IMR-90 (cell line): Measurements from ENCODE around the gene CAP2. TPM values are rescaled to one million over a fixed set of nuclear protein-coding genes. Genes with fewer than 3 reads are reported as not detected.

Experiments used
- ATAC-seq: fragments of 200-7000 bp; cut with Tn5 transposase; 2 replicates; pipeline ENCODE4 v1.9.1; 2020; ENCODE audit warnings: low read depth, mild to moderate bottlenecking, moderate library complexity
- BruUV-seq: library from RNA; stranded (reverse); fragments of 400-500 nt; replicated peaks from 2 replicates; lab custom pipeline; 2021; lab: Mats Ljungman, UMichigan
- CTCF ChIA-PET: fragments of 300-600 bp; formaldehyde crosslinking; extraction: SDS; loops from one replicate; lab custom pipeline; 2021; ENCODE audit warnings: antibody characterized with exemption; lab: Yijun Ruan, JAX
- POLR2A ChIA-PET: fragments of 300-600 bp; sonication (Branson Sonifier 250); formaldehyde crosslinking; loops from one replicate; lab custom pipeline; 2022; ENCODE audit warnings: antibody characterized with exemption; ENCODE audit not compliant: unreplicated experiment; lab: Charles Lee
- DNase-seq: peaks from one replicate; pipeline ENCODE4 v3.0.0; 2013
- H2AFZ ChIP-seq: replicated peaks from 2 replicates; pipeline ENCODE3; 2013; ENCODE audit warnings: low read length, mild to moderate bottlenecking; ENCODE audit not compliant: poor library complexity
- H2AK5ac ChIP-seq: 2 replicates; pipeline ENCODE4 v1.6.1; 2013; ENCODE audit warnings: low read depth, low read length, inconsistent platforms
- H2AK9ac ChIP-seq: replicated peaks from 2 replicates; pipeline ENCODE3; 2013; ENCODE audit warnings: mild to moderate bottlenecking, low read depth, low read length, moderate library complexity; ENCODE audit not compliant: poor library complexity
- H2BK120ac ChIP-seq: 2 replicates; pipeline ENCODE4 v1.6.1; 2013; ENCODE audit warnings: low read depth, low read length, inconsistent platforms
- H2BK15ac ChIP-seq: 3 replicates; pipeline ENCODE4 v1.6.1; 2013; ENCODE audit warnings: low read depth, low read length, inconsistent platforms
- H2BK20ac ChIP-seq: 2 replicates; pipeline ENCODE4 v1.6.1; 2013; ENCODE audit warnings: low read depth, mild to moderate bottlenecking, inconsistent platforms, low read length, moderate library complexity
- H2BK5ac ChIP-seq: 2 replicates; pipeline ENCODE4 v1.6.1; 2013; ENCODE audit warnings: mild to moderate bottlenecking, low read depth, low read length, inconsistent platforms; ENCODE audit not compliant: poor library complexity, severe bottlenecking
- H3K14ac ChIP-seq: replicated peaks from 2 replicates; pipeline ENCODE4 v1.6.1; 2013; ENCODE audit warnings: low read depth, low read length, inconsistent platforms
- H3K18ac ChIP-seq: 2 replicates; pipeline ENCODE4 v1.6.1; 2013; ENCODE audit warnings: low read depth, low read length, control low read depth
- H3K23ac ChIP-seq: 2 replicates; pipeline ENCODE4 v1.6.1; 2013; ENCODE audit warnings: low read depth, low read length, inconsistent platforms
- H3K27ac ChIP-seq: 2 replicates; pipeline ENCODE4 v1.5.1; 2013; ENCODE audit warnings: mild to moderate bottlenecking, control low read depth, low read length; ENCODE audit not compliant: insufficient read depth
- H3K27me3 ChIP-seq: 2 replicates; pipeline ENCODE4 v1.6.1; 2013; ENCODE audit warnings: low read length; ENCODE audit not compliant: control insufficient read depth, insufficient read depth
- H3K36me3 ChIP-seq: 2 replicates; pipeline ENCODE4 v1.6.1; 2013; ENCODE audit warnings: low read length, mixed read lengths; ENCODE audit not compliant: control insufficient read depth, insufficient read depth
- H3K4ac ChIP-seq: 2 replicates; pipeline ENCODE4 v1.6.1; 2013; ENCODE audit warnings: low read depth, low read length, inconsistent platforms
- H3K4me1 ChIP-seq: 2 replicates; pipeline ENCODE4 v1.6.1; 2013; ENCODE audit warnings: low read length, mixed read lengths; ENCODE audit not compliant: control insufficient read depth, insufficient read depth
- H3K4me2 ChIP-seq: 2 replicates; pipeline ENCODE4 v1.6.1; 2013; ENCODE audit warnings: low read depth, mild to moderate bottlenecking, control low read depth, low read length, moderate library complexity
- H3K4me3 ChIP-seq: 2 replicates; pipeline ENCODE4 v1.5.1; 2013; ENCODE audit warnings: low read depth, mild to moderate bottlenecking, control low read depth, low read length, moderate library complexity; ENCODE audit not compliant: insufficient read depth
- H3K56ac ChIP-seq: 2 replicates; pipeline ENCODE4 v1.6.1; 2013; ENCODE audit warnings: low read length, inconsistent platforms; ENCODE audit not compliant: insufficient read depth; ENCODE audit errors: extremely low read depth
- H3K79me1 ChIP-seq, 2 experiments: 2 replicates each; pipeline ENCODE4 v1.6.1; 2013; ENCODE audit warnings: low read length in 2 of 2, inconsistent platforms in 1 of 2, low read depth in 1 of 2
- H3K9ac ChIP-seq: 2 replicates; pipeline ENCODE4 v1.6.1; 2013; ENCODE audit warnings: low read depth, low read length, control low read depth
- H3K9me1 ChIP-seq: 2 replicates; pipeline ENCODE4 v1.6.1; 2013; ENCODE audit warnings: low read length, inconsistent platforms; ENCODE audit not compliant: insufficient read depth
- H3K9me3 ChIP-seq: 2 replicates; pipeline ENCODE4 v1.6.1; 2013; ENCODE audit warnings: low read length; ENCODE audit not compliant: control insufficient read depth, insufficient read depth
- H4K20me1 ChIP-seq: 2 replicates; pipeline ENCODE4 v1.6.1; 2013; ENCODE audit warnings: low read length, inconsistent platforms; ENCODE audit not compliant: insufficient read depth
- H4K5ac ChIP-seq: 2 replicates; pipeline ENCODE4 v1.6.1; 2013; ENCODE audit warnings: mild to moderate bottlenecking, low read depth, low read length, control low read depth
- H4K8ac ChIP-seq, 2 experiments: 2 replicates each; pipeline ENCODE4 v1.6.1; 2013; ENCODE audit warnings: low read depth in 2 of 2, low read length in 2 of 2, control low read depth in 1 of 2, inconsistent platforms in 1 of 2
- H4K91ac ChIP-seq: 2 replicates; pipeline ENCODE4 v1.6.1; 2013; ENCODE audit warnings: low read depth, low read length, inconsistent platforms; ENCODE audit not compliant: insufficient read depth
- MAFK ChIP-seq: IDR thresholded peaks from 2 replicates; pipeline ENCODE4 v1.6.1; 2012; ENCODE audit warnings: low read depth, low read length, improper control_type of control experiment
- RAD21 ChIP-seq: IDR thresholded peaks from 2 replicates; pipeline ENCODE4 v1.6.1; 2012; ENCODE audit warnings: low read length, improper control_type of control experiment
- RCOR1 ChIP-seq: IDR thresholded peaks from 2 replicates; pipeline ENCODE4 v1.6.1; 2012; ENCODE audit warnings: mild to moderate bottlenecking, low read length, improper control_type of control experiment; ENCODE audit not compliant: insufficient replicate concordance
- RFX5 ChIP-seq: IDR thresholded peaks from 2 replicates; pipeline ENCODE4 v1.8.0; 2012; ENCODE audit warnings: low read depth, mild to moderate bottlenecking, low read length, moderate library complexity
- WGBS, 2 experiments: methylation state at CpG; one replicate each; pipeline versions ENCODE4 v1.1.5 to v1.1.7; 2013; ENCODE audit warnings: missing lambda C conversion rate in 2 of 2; ENCODE audit not compliant: insufficient read length in 1 of 2; ENCODE audit errors: extremely low coverage in 2 of 2; 5-methylcytosine and 5-hydroxymethylcytosine counted together
- dilution Hi-C: fragments of 300-500 bp; cut with HindIII; formaldehyde crosslinking; loops from one replicate; pipeline ENCODE4 v1.14.3; 2018; ENCODE audit warnings: low sequenced_read_pairs; ENCODE audit not compliant: unreplicated experiment
- in situ Hi-C: fragments of 300-500 bp; cut with MboI; formaldehyde crosslinking; loops from 3 replicates; pipeline ENCODE4 v1.14.3; 2019; ENCODE audit warnings: low sequenced_read_pairs, inconsistent platforms, mixed read lengths
- intact Hi-C: fragments of 100-400 bp; cut with micrococcal nuclease; formaldehyde crosslinking; loops from 2 replicates; pipeline ENCODE4 v1.10.0; 2022
- polyA plus RNA-seq, 3 experiments: library from polyadenylated mRNA; depleted of rRNA; stranded (reverse); fragments of >200 nt; gene quantifications; 2 replicates each; pipeline ENCODE4 v1.2.3, GENCODE V29; 2012; ENCODE audit warnings: low replicate concordance in 1 of 3
- total RNA-seq: library from RNA; depleted of rRNA; stranded (reverse); fragments of >200 nt; gene quantifications from 2 replicates; pipeline ENCODE4 v1.2.3, GENCODE V29; 2012
- TF ChIP-seq, protein P1 (sequence below): fragments of 150-350 bp; IDR thresholded peaks from 2 replicates; pipeline ENCODE4 v1.6.1; 2017; ENCODE audit warnings: mild to moderate bottlenecking, antibody characterized with exemption, low read length, low read depth
- TF ChIP-seq, protein P2 (sequence below): conservative IDR thresholded peaks from 2 replicates; pipeline ENCODE4 v1.5.1; 2012; ENCODE audit warnings: mild to moderate bottlenecking, low read depth, low read length, improper control_type of control experiment

Gene CAP2
- total and polyA plus RNA-seq, 2 of the 4 experiments (the other 2 are of a cell fraction): 14.5 to 27.5 TPM

DNA sequence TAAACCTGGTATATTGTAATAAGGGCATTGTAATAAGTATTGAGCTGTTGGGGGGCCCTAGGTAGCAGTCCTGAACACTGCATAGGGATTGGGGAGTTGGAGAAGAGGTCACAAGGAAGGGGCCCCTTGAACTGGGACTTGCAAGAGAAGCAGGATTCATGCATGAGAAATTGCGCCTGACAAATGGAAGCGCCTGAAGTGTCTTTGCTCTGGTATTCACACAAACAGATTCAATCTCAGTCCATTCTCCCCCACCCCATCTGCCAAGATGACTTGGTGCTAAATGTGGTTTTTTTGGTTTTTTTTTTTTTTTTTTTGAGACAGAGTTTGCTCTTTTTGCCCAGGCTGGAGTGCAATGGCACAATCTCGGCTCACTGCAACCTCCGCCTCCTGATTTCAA lies 87.1 kb downstream of the CAP2 start:
- ChIA-PET POLR2A (no interaction called here), CTCF (no interaction called here)
- no peaks in the 10 kb centered on the region for H3K27me3 ChIP-seq
- H2AK5ac ChIP-seq: no peak overlapping the region
- no CpG with 5 or more reads among the region's 4 CpGs for WGBS, 2 experiments
- no peak overlapping the region for H2BK120ac ChIP-seq
- H3K4me1 ChIP-seq: peaks cover 3% of the 10 kb centered on the region
- H2AFZ ChIP-seq: no peak overlapping the region
- H3K23ac ChIP-seq: no peak overlapping the region
- H2AK9ac ChIP-seq: no peak overlapping the region
- H4K91ac ChIP-seq: no peak overlapping the region
- H3K79me1 ChIP-seq: peaks cover 0 to 9% of the 10 kb centered on the region in 2 experiments; a peak in 2 of 4 replicates
- no peak overlapping the region for H4K8ac ChIP-seq
- no peak overlapping the region for H3K4me2 ChIP-seq
- in situ Hi-C loops: no loop called here
- H3K4me3 ChIP-seq: no peak overlapping the region
- H3K4ac ChIP-seq: no peak overlapping the region
- H2BK20ac ChIP-seq: no peak overlapping the region
- H4K20me1 ChIP-seq: no peaks in the 10 kb centered on the region
- H3K9me3 ChIP-seq: no peaks in the 10 kb centered on the region
- no peak for TF ChIP-seq RAD21
- TF ChIP-seq RFX5: no peak
- no peak for TF ChIP-seq MAFK
- TF ChIP-seq, protein P1, sequence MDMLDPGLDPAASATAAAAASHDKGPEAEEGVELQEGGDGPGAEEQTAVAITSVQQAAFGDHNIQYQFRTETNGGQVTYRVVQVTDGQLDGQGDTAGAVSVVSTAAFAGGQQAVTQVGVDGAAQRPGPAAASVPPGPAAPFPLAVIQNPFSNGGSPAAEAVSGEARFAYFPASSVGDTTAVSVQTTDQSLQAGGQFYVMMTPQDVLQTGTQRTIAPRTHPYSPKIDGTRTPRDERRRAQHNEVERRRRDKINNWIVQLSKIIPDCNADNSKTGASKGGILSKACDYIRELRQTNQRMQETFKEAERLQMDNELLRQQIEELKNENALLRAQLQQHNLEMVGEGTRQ: no peak
- TF ChIP-seq RCOR1: no peak
- TF ChIP-seq, protein P2, sequence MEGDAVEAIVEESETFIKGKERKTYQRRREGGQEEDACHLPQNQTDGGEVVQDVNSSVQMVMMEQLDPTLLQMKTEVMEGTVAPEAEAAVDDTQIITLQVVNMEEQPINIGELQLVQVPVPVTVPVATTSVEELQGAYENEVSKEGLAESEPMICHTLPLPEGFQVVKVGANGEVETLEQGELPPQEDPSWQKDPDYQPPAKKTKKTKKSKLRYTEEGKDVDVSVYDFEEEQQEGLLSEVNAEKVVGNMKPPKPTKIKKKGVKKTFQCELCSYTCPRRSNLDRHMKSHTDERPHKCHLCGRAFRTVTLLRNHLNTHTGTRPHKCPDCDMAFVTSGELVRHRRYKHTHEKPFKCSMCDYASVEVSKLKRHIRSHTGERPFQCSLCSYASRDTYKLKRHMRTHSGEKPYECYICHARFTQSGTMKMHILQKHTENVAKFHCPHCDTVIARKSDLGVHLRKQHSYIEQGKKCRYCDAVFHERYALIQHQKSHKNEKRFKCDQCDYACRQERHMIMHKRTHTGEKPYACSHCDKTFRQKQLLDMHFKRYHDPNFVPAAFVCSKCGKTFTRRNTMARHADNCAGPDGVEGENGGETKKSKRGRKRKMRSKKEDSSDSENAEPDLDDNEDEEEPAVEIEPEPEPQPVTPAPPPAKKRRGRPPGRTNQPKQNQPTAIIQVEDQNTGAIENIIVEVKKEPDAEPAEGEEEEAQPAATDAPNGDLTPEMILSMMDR: no peak
- H3K18ac ChIP-seq: no peak overlapping the region
- no peaks in the 10 kb centered on the region for H3K36me3 ChIP-seq
- H4K5ac ChIP-seq: no peak overlapping the region
- no peak overlapping the region for H3K27ac ChIP-seq
- BruUV-seq: no TSS peak
- no peak overlapping the region for H3K56ac ChIP-seq
- H2BK5ac ChIP-seq: no peak overlapping the region
- H2BK15ac ChIP-seq: no peak overlapping the region
- no peak overlapping the region for H3K14ac ChIP-seq
- DNase-seq (no peak), ATAC-seq (no peak)
- no peak overlapping the region for H3K9ac ChIP-seq
- dilution Hi-C loops: no loop called here
- H3K9me1 ChIP-seq: 0 out of 2 replicates have a peak, but pooled peaks cover 7% of the 10 kb centered on the region
- intact Hi-C loops: no loop called here
